LHCN-M2 (cell line): ENCODE data around the gene TRIM17. TPM values are rescaled to one million over a fixed set of nuclear protein-coding genes. Genes with fewer than 3 reads are reported as not detected.

Experiments used
- DNase-seq: peaks from one replicate; pipeline ENCODE4 v3.0.0-alpha.2; 2012; ENCODE audit warnings: low read depth
- total RNA-seq: library from RNA; depleted of rRNA; stranded (reverse); fragments of >200 nt; gene quantifications from 2 replicates; pipeline ENCODE4 v1.2.3, GENCODE V29; 2014

Gene TRIM17
- total RNA-seq, 1 experiment from 2014 or later = not detected

DNA sequence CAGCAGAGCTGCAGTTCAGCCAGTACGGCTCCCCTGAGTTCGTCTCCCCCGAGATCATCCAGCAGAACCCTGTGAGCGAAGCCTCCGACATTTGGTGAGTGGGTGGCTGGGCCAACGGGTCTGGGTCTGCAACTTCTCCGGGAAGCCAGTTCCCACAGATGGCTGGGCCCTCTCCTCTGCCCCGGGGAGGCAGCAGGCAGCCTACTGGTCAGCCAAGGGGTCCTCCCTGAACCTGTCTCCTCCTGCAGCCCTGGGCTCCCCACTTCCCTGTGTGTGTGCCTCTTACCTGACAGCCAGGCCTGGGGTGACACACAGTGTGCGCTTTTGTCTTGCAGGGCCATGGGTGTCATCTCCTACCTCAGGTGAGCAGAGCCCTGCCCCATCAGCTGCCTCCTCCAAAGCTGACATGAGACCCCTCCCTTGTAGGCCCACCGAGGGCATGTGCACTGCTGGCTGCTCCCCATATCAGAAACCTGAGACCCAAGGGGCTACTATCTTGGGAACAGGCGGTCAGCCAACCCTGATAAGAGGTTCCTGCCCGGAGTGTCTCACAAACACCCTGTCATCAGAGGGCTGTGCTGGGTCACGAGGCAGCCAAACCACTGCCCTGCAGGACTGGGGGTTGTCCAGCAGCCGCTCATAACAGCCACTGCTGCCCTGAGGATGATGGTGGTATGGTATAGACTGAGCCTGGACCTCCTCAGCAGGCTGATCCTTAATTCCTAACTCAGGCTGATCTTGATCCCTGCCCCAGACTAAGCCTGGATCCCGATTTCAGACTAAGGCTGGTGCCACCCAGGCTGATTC, 47.7 kb downstream of the TRIM17 start:
- no peak for DNase-seq

- DNase-seq = no peak
Measured at GRCh38 chr1:228367798-228368791, 48.6 kb downstream of the TRIM17 start.

DNA sequence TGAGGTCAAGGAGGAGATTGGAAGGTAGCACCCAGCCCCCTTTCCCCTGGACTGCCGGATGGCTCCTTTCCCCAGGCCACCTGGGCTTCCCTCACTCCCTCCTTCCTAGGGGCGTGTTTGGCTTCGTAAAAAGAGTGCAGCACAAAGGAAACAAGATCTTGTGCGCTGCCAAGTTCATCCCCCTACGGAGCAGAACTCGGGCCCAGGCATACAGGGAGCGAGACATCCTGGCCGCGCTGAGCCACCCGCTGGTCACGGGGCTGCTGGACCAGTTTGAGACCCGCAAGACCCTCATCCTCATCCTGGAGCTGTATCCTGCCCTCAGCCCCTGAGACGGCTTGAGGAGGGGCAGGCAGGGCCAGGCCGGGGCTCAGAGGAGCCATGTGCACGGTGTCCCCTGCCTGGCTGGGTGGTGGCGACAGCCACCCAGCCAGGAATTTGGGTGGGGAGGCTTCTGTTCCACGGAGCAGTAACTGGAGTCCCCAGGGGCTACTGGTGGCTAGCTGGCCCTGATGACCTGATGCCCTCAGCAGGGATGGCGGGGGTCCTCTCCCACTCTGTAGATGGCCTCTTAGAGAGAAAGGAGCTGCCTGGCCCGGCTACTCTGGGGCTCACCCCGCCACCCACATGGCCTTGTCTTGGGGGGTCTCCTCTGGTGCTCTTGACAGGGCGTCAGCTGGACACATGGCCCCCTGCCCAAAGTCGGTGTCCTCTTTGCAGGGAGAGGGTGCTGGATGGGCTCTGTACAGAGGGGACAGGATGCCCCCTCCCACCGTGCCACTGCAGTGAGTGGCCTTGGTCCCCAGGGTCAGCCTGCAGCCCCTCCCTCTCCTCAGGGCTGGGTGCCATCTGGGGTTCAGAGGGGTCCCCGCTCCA, 49.6 kb downstream of the TRIM17 start:
- DNase-seq = no peak

DNA sequence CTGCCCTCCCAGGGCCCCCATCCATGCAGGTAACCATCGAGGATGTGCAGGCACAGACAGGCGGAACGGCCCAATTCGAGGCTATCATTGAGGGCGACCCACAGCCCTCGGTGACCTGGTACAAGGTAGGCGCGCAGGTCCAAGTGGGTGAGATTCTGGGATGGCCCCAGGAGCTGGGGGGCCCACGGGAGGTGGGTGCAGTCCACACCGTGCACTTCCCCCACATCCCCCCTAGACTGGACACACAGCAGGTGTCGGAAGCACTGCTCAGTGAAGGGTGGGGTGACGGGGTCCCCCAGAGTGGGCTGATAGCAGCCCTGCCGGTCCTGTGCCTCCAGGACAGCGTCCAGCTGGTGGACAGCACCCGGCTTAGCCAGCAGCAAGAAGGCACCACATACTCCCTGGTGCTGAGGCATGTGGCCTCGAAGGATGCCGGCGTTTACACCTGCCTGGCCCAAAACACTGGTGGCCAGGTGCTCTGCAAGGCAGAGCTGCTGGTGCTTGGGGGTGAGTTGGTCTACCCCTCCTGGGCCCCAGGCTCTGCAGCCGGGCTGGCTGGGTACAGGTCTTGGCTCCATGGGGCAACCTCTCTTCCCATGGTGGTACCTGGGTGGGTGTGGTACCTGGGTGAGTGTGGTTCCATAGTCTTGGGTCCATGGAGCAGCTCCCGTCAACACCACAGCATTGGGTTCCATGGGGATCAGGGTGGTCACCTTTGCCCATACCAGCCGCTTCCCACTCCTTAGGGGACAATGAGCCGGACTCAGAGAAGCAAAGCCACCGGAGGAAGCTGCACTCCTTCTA, 50.4 kb downstream of the TRIM17 start:
- no peak for DNase-seq

GRCh38 chr1:228365271-228366061, 51.2 kb downstream of the TRIM17 start:
- no peak for DNase-seq

DNA sequence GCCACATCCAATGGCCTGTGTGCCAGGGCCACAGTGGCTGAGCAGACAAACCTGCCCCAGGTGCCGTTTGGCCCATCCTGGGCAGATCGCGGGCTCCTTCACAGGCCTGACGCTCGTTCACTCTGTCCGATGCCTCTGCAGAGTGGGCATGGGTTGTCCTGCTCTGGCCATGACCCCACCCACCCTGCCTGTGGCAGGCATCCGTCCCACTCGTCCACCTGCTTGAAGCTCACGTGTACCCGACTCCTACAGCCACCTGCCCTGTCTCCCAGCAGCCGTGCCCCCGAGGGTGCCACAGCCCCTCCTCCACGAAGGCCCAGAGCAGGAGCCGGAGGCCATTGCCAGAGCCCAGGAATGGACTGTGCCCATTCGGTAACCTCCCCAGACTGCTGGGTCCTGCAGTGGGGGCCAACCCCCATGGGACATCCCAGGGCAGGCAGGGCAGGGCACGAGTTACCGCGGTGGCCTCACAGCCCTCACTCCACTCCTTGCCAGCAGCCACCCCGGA, 51.9 kb downstream of the TRIM17 start:
- DNase-seq = no peak

GRCh38 chr1:228364068-228364705, 52.5 kb downstream of the TRIM17 start:
- no peak for DNase-seq

DNA sequence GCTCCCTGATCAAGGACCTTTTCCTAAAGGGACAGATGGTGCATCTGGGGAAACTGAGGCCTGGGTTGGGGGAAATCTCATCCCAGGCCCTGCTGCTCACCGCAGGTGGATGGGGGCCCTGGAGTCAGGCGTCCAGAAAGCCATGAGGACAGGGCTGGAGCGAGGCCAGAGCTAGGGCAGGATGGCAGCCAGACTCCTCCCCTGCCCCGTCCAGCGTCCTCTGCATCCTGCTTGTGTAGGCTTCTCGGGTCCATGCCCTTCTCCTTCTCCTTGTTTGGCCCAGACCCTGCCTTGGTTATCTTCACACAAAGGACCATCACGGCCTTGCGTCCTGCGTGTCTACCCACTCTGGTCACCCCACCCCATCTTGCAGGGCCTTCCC, 53.0 kb downstream of the TRIM17 start:
- no peak for DNase-seq

DNA sequence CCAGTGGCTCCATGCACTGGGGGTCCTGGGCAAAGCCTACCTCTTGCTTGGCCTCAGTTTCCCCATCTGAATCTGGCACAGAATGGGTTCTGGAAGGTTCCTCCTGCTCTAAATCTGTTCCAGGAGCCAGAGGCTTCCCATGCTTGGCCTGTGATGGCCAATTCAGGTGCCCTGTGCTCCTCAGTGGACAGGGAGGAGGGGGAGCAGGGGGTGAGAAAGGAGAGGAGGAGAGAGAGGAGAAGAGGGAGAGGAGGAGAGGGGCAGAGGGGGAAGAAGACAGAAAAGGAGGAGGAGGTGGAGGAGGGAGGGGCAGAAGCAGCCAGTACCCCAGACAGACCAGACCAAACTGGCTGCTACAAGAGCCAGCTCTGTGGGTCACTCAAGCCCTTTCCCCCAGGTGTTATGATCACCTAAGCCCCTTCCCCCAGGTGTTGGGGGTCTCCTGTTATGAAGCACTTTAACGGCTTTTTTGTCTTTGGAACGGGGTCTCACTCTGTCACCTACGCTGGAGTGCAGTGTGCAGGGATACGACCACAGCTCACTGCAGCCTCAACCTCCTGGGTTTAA, 53.7 kb downstream of the TRIM17 start:
- no peak for DNase-seq

GRCh38 chr1:228362141-228362883, 54.3 kb downstream of the TRIM17 start:
- no peak for DNase-seq

GRCh38 chr1:228361314-228362140, 55.1 kb downstream of the TRIM17 start:
- no peak for DNase-seq

DNA sequence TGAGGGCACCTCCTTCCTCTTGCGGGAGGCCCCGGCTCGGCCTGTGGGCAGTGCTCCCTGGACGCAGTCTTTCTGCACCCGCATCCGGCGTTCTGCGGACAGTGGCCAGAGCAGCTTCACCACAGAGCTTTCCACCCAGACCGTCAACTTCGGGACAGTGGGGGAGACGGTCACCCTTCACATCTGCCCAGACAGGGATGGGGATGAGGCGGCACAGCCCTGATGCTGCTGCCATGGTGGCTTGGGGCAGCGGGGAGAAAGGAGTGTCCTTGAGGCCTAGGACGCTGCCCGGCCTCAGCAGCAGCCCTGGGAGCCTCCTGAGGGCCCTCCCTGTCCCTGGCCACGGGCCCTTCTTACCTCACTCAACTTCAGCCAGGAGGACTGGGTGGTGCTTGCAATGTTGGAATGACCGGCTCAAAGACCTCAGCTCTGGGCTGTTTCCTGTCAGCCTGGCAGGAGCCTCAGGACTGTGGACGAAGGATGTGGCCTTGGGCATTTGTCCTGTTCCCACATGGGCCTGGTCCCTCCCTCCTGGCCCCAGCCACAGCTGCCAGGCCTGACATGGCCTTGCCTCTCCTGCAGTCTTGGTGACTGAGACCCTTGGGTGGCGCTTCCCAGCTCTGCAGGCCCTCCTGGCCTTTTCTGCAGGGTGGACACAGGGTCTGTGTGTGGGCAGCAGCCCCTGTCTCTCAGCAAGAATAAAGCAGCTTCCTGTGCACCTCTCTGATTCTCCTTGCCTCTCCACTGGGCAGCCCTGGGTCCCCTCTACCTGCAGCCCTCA, 55.9 kb downstream of the TRIM17 start:
- no peak for DNase-seq

DNA sequence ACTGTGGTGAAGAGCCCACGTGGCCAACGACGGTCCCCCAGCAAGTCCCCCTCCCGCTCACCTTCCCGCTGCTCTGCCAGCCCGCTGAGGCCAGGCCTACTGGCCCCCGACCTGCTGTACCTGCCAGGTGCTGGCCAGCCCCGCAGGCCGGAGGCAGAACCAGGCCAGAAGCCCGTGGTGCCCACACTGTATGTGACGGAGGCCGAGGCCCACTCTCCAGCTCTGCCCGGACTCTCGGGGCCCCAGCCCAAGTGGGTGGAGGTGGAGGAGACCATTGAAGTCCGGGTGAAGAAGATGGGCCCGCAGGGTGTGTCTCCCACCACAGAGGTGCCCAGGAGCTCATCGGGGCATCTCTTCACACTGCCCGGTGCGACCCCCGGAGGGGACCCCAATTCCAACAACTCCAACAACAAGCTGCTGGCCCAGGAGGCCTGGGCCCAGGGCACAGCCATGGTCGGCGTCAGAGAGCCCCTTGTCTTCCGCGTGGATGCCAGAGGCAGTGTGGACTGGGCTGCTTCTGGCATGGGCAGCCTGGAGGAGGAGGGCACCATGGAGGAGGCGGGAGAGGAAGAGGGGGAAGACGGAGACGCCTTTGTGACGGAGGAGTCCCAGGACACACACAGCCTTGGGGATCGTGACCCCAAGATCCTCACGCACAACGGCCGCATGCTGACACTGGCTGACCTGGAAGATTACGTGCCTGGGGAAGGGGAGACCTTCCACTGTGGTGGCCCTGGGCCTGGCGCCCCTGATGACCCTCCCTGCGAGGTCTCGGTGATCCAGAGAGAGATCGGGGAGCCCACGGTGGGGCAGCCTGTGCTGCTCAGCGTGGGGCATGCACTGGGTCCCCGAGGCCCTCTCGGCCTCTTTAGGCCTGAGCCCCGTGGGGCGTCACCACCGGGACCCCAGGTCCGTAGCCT, 56.8 kb downstream of the TRIM17 start:
- no peak for DNase-seq

DNA sequence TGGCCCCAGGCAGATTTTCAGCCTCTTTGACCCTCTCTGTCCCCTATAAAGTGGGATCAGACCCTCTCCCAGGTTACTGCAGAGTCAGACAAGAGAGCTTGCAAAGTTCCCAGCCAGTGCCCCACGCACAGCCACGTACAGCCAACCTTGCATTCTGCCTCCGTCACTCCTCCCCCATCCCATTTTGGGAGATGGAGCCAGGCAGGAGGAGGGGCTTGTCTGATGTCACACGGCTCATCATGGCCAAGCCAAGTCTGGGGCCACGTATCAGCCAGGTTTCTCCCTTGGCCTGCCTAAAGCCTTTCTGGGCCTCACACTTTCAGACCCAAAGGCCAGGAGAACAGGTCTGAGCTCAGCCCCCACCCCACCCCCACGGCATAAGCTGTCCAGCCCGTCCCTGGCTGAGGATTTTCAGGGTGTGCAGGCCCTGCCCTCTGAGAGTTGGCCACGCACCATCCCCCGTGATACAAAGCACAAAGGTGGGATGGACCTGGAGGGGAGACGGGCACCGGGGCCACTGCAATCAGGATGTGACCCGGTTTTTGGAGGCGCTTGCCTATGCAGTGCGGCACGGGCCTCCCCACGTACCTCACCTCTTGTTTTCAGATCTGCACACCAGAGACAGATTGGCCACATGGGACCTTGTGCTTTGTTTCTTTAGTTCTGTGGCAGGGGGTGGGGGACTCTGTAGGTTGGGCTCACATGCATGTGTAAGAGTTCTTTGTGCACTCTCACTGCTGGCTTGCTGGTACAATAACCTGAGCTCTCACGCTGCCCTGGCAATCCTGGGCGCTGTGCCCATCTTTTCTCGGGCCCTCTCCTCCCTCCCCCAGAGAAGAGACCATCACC, 57.7 kb downstream of the TRIM17 start:
- no peak for DNase-seq
